ENCODE results near the gene CTSA. TPM values are rescaled to one million over a fixed set of nuclear protein-coding genes. Genes with fewer than 3 reads are reported as not detected.
"Not testable (repeated sequence)": the region's sequence is repeated elsewhere in the genome, so short reads cannot be mapped to it uniquely, and the experiment has no call there.

Gene CTSA
- total RNA-seq, 1 donor from 2014 or later = 55.3 TPM

GRCh38 chr20:45899046-45899835 lies 8.1 kb downstream of the CTSA start:
- Mint-ChIP-seq H3K9me3 (no peaks in the 10 kb centered on the region), H3K36me3 (ENCODE audit: low read depth) (no peaks in the 10 kb centered on the region), H3K27me3 (ENCODE audit: low read depth) (no peaks in the 10 kb centered on the region), H3K4me1 (peaks cover under 1% of the 10 kb centered on the region), H3K27ac (ENCODE audit: unreplicated experiment) (no peak overlapping the region), H3K4me3 (no peak overlapping the region)
- DNase-seq (ENCODE audit: low read depth, low spot score) = no peak
- no peak for TF ChIP-seq CTCF (conservative IDR thresholded peaks at IDR 0.05)

GRCh38 chr20:45901332-45901731 lies 10.2 kb downstream of the CTSA start:
- H3K9me3 Mint-ChIP-seq; H3K27ac Mint-ChIP-seq (ENCODE audit: unreplicated experiment); H3K4me3 Mint-ChIP-seq; H3K36me3 Mint-ChIP-seq (ENCODE audit: low read depth); H3K27me3 Mint-ChIP-seq (ENCODE audit: low read depth); DNase-seq (ENCODE audit: low read depth, low spot score); H3K4me1 Mint-ChIP-seq: not testable (repeated sequence)

- peaks cover 1% of the 10 kb centered on the region for H3K36me3 Mint-ChIP-seq (ENCODE audit: low read depth)
Observed at GRCh38 chr20:45902199-45902701, 11.1 kb downstream of the CTSA start.

GRCh38 chr20:45904583-45905504 lies 13.7 kb downstream of the CTSA start:
- H3K27me3 Mint-ChIP-seq (ENCODE audit: low read depth) = no peaks in the 10 kb centered on the region
- H3K4me1 Mint-ChIP-seq = peaks cover 4% of the 10 kb centered on the region
- TF ChIP-seq CTCF (conservative IDR thresholded peaks at IDR 0.05) = no peak
- DNase-seq (ENCODE audit: low read depth, low spot score) = no peak
- H3K27ac Mint-ChIP-seq (ENCODE audit: unreplicated experiment) = no peak overlapping the region
- H3K4me3 Mint-ChIP-seq = no peak overlapping the region
- no peaks in the 10 kb centered on the region for H3K9me3 Mint-ChIP-seq
- H3K36me3 Mint-ChIP-seq (ENCODE audit: low read depth) = peaks cover 7% of the 10 kb centered on the region

More at GRCh38 chr20:45902199-45902701, 11.1 kb downstream of the CTSA start:
- Mint-ChIP-seq H3K9me3 (no peaks in the 10 kb centered on the region), H3K27ac (ENCODE audit: unreplicated experiment) (no peak overlapping the region), H3K27me3 (ENCODE audit: low read depth) (no peaks in the 10 kb centered on the region), H3K4me3 (no peak overlapping the region), H3K4me1 (no peaks in the 10 kb centered on the region)
- no peak for TF ChIP-seq CTCF (conservative IDR thresholded peaks at IDR 0.05)
- DNase-seq (ENCODE audit: low read depth, low spot score) = no peak

- H3K4me1 Mint-ChIP-seq = peaks cover 10% of the 10 kb centered on the region
- no peak for TF ChIP-seq CTCF (conservative IDR thresholded peaks at IDR 0.05)
- no peak for DNase-seq (ENCODE audit: low read depth, low spot score)
- no peak overlapping the region for H3K27ac Mint-ChIP-seq (ENCODE audit: unreplicated experiment)
- peaks cover 7% of the 10 kb centered on the region for H3K36me3 Mint-ChIP-seq (ENCODE audit: low read depth)
- no peak overlapping the region for H3K4me3 Mint-ChIP-seq
- H3K27me3 Mint-ChIP-seq (ENCODE audit: low read depth) = no peaks in the 10 kb centered on the region
- H3K9me3 Mint-ChIP-seq = no peaks in the 10 kb centered on the region
Observed at GRCh38 chr20:45905505-45906079, 14.5 kb downstream of the CTSA start.

Data from neural crest cell (in vitro differentiated cells).